Effector memory CD8-positive, alpha-beta T cell (primary cell): ENCODE results near the gene DNAJC25.

Experiments used
- ATAC-seq: fragments of 150-1000 bp; cut with Tn5 transposase; replicated peaks from 2 replicates; pipeline ENCODE4 v1.10.0; 2021; ENCODE audit warnings: mild to moderate bottlenecking, moderate library complexity
- DNase-seq, 3 experiments: peaks; one replicate each; pipeline ENCODE4 v3.0.0; 2021
- H3K27ac Mint-ChIP-seq, 2 donors: one replicate each; pipeline ENCODE4 v1.8.0; 2022; ENCODE audit warnings: mild to moderate bottlenecking in 2 of 2, mixed read lengths in 2 of 2, moderate library complexity in 2 of 2
- H3K27me3 Mint-ChIP-seq, 2 donors: one replicate each; pipeline ENCODE4 v1.8.0; 2022; ENCODE audit warnings: mixed read lengths in 2 of 2
- H3K36me3 Mint-ChIP-seq: one replicate; pipeline ENCODE4 v1.8.0; 2022; ENCODE audit warnings: mild to moderate bottlenecking, moderate library complexity, mixed read lengths; ENCODE audit not compliant: insufficient read depth
- H3K4me1 Mint-ChIP-seq, 2 donors: one replicate each; pipeline ENCODE4 v1.8.0; 2022; ENCODE audit warnings: low read depth in 2 of 2, mixed read lengths in 2 of 2
- H3K4me3 Mint-ChIP-seq, 2 donors: one replicate each; pipeline ENCODE4 v1.8.0; 2022; ENCODE audit warnings: mild to moderate bottlenecking in 2 of 2, mixed read lengths in 2 of 2, moderate library complexity in 2 of 2
- H3K9me3 Mint-ChIP-seq, 2 donors: one replicate each; pipeline ENCODE4 v1.8.0; 2022; ENCODE audit warnings: mixed read lengths in 2 of 2

Gene DNAJC25

GRCh38 chr9:111633389-111633736 is 2.2 kb downstream of the DNAJC25 start:
- Mint-ChIP-seq H3K4me3 (no peak overlapping the region), H3K9me3 (no peaks in the 10 kb centered on the region), H3K27ac (no peak overlapping the region), H3K4me1 (peaks cover 14 to 29% of the 10 kb centered on the region in 2 donors), H3K27me3 (no peaks in the 10 kb centered on the region), H3K36me3 (peaks cover 12% of the 10 kb centered on the region)
- no peak for ATAC-seq
- DNase-seq = no peak

- Mint-ChIP-seq H3K36me3 (peaks cover 12% of the 10 kb centered on the region), H3K4me3 (no peak overlapping the region), H3K4me1 (peaks cover 14 to 29% of the 10 kb centered on the region in 2 donors), H3K27me3 (no peaks in the 10 kb centered on the region), H3K27ac (no peak overlapping the region), H3K9me3 (no peaks in the 10 kb centered on the region)
- DNase-seq = no peak
- ATAC-seq = no peak
Observed at GRCh38 chr9:111634860-111635259, 3.7 kb downstream of the DNAJC25 start.

- H3K4me1 Mint-ChIP-seq = peaks cover 8 to 16% of the 10 kb centered on the region in 2 donors
- ATAC-seq (no peak), DNase-seq (no peak)
- H3K36me3 Mint-ChIP-seq = no peaks in the 10 kb centered on the region
- no peaks in the 10 kb centered on the region for H3K27me3 Mint-ChIP-seq
- no peaks in the 10 kb centered on the region for H3K9me3 Mint-ChIP-seq
- H3K27ac Mint-ChIP-seq = no peak overlapping the region
- no peak overlapping the region for H3K4me3 Mint-ChIP-seq
Observed at GRCh38 chr9:111637421-111637950, 6.4 kb downstream of the DNAJC25 start.

- Mint-ChIP-seq H3K27ac (no peak overlapping the region), H3K36me3 (peaks cover 11% of the 10 kb centered on the region), H3K27me3 (no peaks in the 10 kb centered on the region), H3K4me1 (peaks cover 4 to 5% of the 10 kb centered on the region in 2 donors), H3K9me3 (no peaks in the 10 kb centered on the region), H3K4me3 (no peak overlapping the region)
- ATAC-seq (no peak), DNase-seq (no peak)
Observed at GRCh38 chr9:111644195-111644772, 13.2 kb downstream of the DNAJC25 start.

GRCh38 chr9:111645806-111646205 is 14.7 kb downstream of the DNAJC25 start:
- Mint-ChIP-seq H3K9me3 (no peaks in the 10 kb centered on the region), H3K36me3 (peaks cover 12% of the 10 kb centered on the region), H3K4me3 (no peak overlapping the region), H3K27ac (no peak overlapping the region), H3K4me1 (peaks cover 4 to 5% of the 10 kb centered on the region in 2 donors), H3K27me3 (no peaks in the 10 kb centered on the region)
- ATAC-seq = no peak
- DNase-seq = no peak

GRCh38 chr9:111646417-111646816 is 15.3 kb downstream of the DNAJC25 start:
- Mint-ChIP-seq H3K27me3 (no peaks in the 10 kb centered on the region), H3K36me3 (peaks cover 18% of the 10 kb centered on the region), H3K27ac (no peak overlapping the region), H3K9me3 (no peaks in the 10 kb centered on the region), H3K4me1 (peaks cover 4 to 5% of the 10 kb centered on the region in 2 donors), H3K4me3 (no peak overlapping the region)
- no peak for ATAC-seq
- DNase-seq = no peak

GRCh38 chr9:111648066-111648465 is 16.9 kb downstream of the DNAJC25 start:
- Mint-ChIP-seq H3K36me3 (peaks cover 20% of the 10 kb centered on the region), H3K4me1 (peaks cover 4 to 5% of the 10 kb centered on the region in 2 donors), H3K27me3 (no peaks in the 10 kb centered on the region), H3K4me3 (no peak overlapping the region), H3K9me3 (no peaks in the 10 kb centered on the region), H3K27ac (no peak overlapping the region)
- DNase-seq (no peak), ATAC-seq (no peak)

GRCh38 chr9:111649016-111649415 is 17.9 kb downstream of the DNAJC25 start:
- no peak overlapping the region for H3K27ac Mint-ChIP-seq
- ATAC-seq (no peak), DNase-seq (no peak)
- peaks cover 26% of the 10 kb centered on the region for H3K36me3 Mint-ChIP-seq
- H3K27me3 Mint-ChIP-seq = no peaks in the 10 kb centered on the region
- no peaks in the 10 kb centered on the region for H3K9me3 Mint-ChIP-seq
- peaks cover 4 to 5% of the 10 kb centered on the region in 2 donors for H3K4me1 Mint-ChIP-seq
- H3K4me3 Mint-ChIP-seq = no peak overlapping the region

- no peak for ATAC-seq
- no peaks in the 10 kb centered on the region for H3K27me3 Mint-ChIP-seq
- H3K4me1 Mint-ChIP-seq = peaks cover 2 to 4% of the 10 kb centered on the region in 2 donors
- H3K4me3 Mint-ChIP-seq = no peak overlapping the region
- no peak overlapping the region for H3K27ac Mint-ChIP-seq
- no peak for DNase-seq
- H3K9me3 Mint-ChIP-seq = no peaks in the 10 kb centered on the region
- H3K36me3 Mint-ChIP-seq = peaks cover 8% of the 10 kb centered on the region
Observed at GRCh38 chr9:111657051-111657450, 25.9 kb downstream of the DNAJC25 start.

- Mint-ChIP-seq H3K4me3 (no peak overlapping the region), H3K9me3 (no peaks in the 10 kb centered on the region), H3K27ac (no peak overlapping the region), H3K4me1 (peaks cover 18% of the 10 kb centered on the region in 2 donors), H3K27me3 (no peaks in the 10 kb centered on the region), H3K36me3 (peaks cover 4% of the 10 kb centered on the region)
- DNase-seq (no peak), ATAC-seq (no peak)
Observed at GRCh38 chr9:111658943-111659342, 27.8 kb downstream of the DNAJC25 start.

GRCh38 chr9:111659691-111660090 is 28.6 kb downstream of the DNAJC25 start:
- H3K4me1 Mint-ChIP-seq = peaks cover 18 to 22% of the 10 kb centered on the region in 2 donors
- H3K27me3 Mint-ChIP-seq = no peaks in the 10 kb centered on the region
- no peak overlapping the region for H3K27ac Mint-ChIP-seq
- no peak for DNase-seq
- H3K4me3 Mint-ChIP-seq = peak overlapping the region in 1 of 2 donors; percentile 97
- no peaks in the 10 kb centered on the region for H3K9me3 Mint-ChIP-seq
- no peak for ATAC-seq
- peaks cover 2% of the 10 kb centered on the region for H3K36me3 Mint-ChIP-seq

GRCh38 chr9:111661150-111661801 is 30.1 kb downstream of the DNAJC25 start, which contains the start of gene GNG10:
Gene GNG10, plus strand, starts transcription at chr9:111661605. Its CDS starts 30 bp downstream, at chr9:111661635.
- Mint-ChIP-seq H3K27me3 (no peaks in the 10 kb centered on the region), H3K27ac (peak within 1 kb of the TSS; percentile 90), H3K36me3 (no peaks in the 10 kb centered on the region), H3K4me1 (peaks cover 21 to 22% of the 10 kb centered on the region in 2 donors), H3K9me3 (no peaks in the 10 kb centered on the region), H3K4me3 (peak within 1 kb of the TSS; percentile 95 to 97)
- ATAC-seq = peak; percentile 91
- peak; percentile 53 to 67 (median 61) for DNase-seq

GRCh38 chr9:111661802-111662521 is 30.8 kb downstream of the DNAJC25 start:
- H3K27me3 Mint-ChIP-seq = no peaks in the 10 kb centered on the region
- DNase-seq = peak; percentile 5 to 11 (median 8)
- peak; percentile 34 for ATAC-seq
- peak overlapping the region; percentile 95 to 97 for H3K4me3 Mint-ChIP-seq
- H3K9me3 Mint-ChIP-seq = no peaks in the 10 kb centered on the region
- peaks cover 5% of the 10 kb centered on the region for H3K36me3 Mint-ChIP-seq
- peak overlapping the region; percentile 90 for H3K27ac Mint-ChIP-seq
- peaks cover 21 to 23% of the 10 kb centered on the region in 2 donors for H3K4me1 Mint-ChIP-seq
